ENCODE results near the gene TMEM9.

- TF ChIP-seq CTCF (IDR thresholded peaks at IDR 0.05) (no peak), EP300 (IDR thresholded peaks at IDR 0.05) (no peak), POLR2A (IDR thresholded peaks at IDR 0.05) (no peak), POLR2AphosphoS5 (IDR thresholded peaks at IDR 0.05) (no peak)
Measured at GRCh38 chr1:201146626-201147390, 7.5 kb downstream of the TMEM9 start.
